Neural cell (in vitro differentiated cells): ENCODE results near the gene SH3RF1. TPM values are rescaled to one million over a fixed set of nuclear protein-coding genes. Genes with fewer than 3 reads are reported as not detected.

Source experiments
- H2AFZ ChIP-seq: fragments of 200-600, 300-800 bp; sonication (generic), shearing (Covaris generic); 2 replicates; pipeline ENCODE4 v1.6.0; 2014; ENCODE audit warnings: low read depth, mild to moderate bottlenecking, antibody characterized with exemption, low read length, moderate library complexity
- H3F3A ChIP-seq: fragments of 200-600 bp; shearing (Covaris generic); 2 replicates; pipeline ENCODE4 v1.6.1; 2016; ENCODE audit warnings: mild to moderate bottlenecking, moderate library complexity, mixed read lengths, antibody characterized with exemption, low read length; ENCODE audit not compliant: insufficient read depth, poor library complexity, severe bottlenecking
- H3K27ac ChIP-seq: fragments of 200-600, 300-800 bp; sonication (generic), shearing (Covaris generic); 2 replicates; pipeline ENCODE4 v1.5.1; 2014; ENCODE audit warnings: mild to moderate bottlenecking, low read length, moderate library complexity
- H3K27me3 ChIP-seq: fragments of 300-800, 200-600 bp; sonication (generic), shearing (Covaris generic); 2 replicates; pipeline ENCODE4 v1.6.0; 2014; ENCODE audit warnings: mild to moderate bottlenecking, low read depth, low read length, moderate library complexity; ENCODE audit not compliant: insufficient read depth
- H3K36me3 ChIP-seq: fragments of 300-800, 200-600 bp; sonication (generic), shearing (Covaris generic); 2 replicates; pipeline ENCODE4 v1.5.1; 2014; ENCODE audit warnings: mild to moderate bottlenecking, antibody characterized with exemption, low read length, moderate library complexity; ENCODE audit not compliant: insufficient read depth
- H3K4me2 ChIP-seq: fragments of 300-800, 200-600 bp; sonication (generic), shearing (Covaris generic); 2 replicates; pipeline ENCODE4 v1.6.0; 2014; ENCODE audit warnings: mild to moderate bottlenecking, low read length
- H3K4me3 ChIP-seq: fragments of 300-800, 200-600 bp; sonication (generic), shearing (Covaris generic); 2 replicates; pipeline ENCODE4 v1.5.1; 2014; ENCODE audit warnings: mild to moderate bottlenecking, low read length, moderate library complexity
- H3K79me2 ChIP-seq: fragments of 200-600 bp; shearing (Covaris generic); replicated peaks from 2 replicates; pipeline ENCODE4 v1.6.0; 2014; ENCODE audit warnings: mild to moderate bottlenecking, low read length, moderate library complexity; ENCODE audit not compliant: insufficient read depth
- H3K9ac ChIP-seq: fragments of 300-800, 200-600 bp; sonication (generic), shearing (Covaris generic); 2 replicates; pipeline ENCODE4 v1.6.1; 2016; ENCODE audit warnings: mild to moderate bottlenecking, low read length, mixed read lengths
- H3K9me2 ChIP-seq: fragments of 200-600 bp; shearing (Covaris generic); 2 replicates; pipeline ENCODE4 v1.6.1; 2016; ENCODE audit warnings: mild to moderate bottlenecking, low read length, mixed read lengths; ENCODE audit not compliant: insufficient read depth
- H3K9me3 ChIP-seq: fragments of 200-600, 300-800 bp; sonication (generic), shearing (Covaris generic); 2 replicates; pipeline ENCODE4 v1.6.1; 2016; ENCODE audit warnings: mild to moderate bottlenecking, mixed run types, low read length, moderate library complexity, mixed read lengths
- H4K20me1 ChIP-seq: fragments of 200-600 bp; shearing (Covaris generic); 2 replicates; pipeline ENCODE4 v1.6.1; 2016; ENCODE audit warnings: mild to moderate bottlenecking, mixed run types; ENCODE audit not compliant: insufficient read depth
- CTCF ChIP-seq: fragments of 450-650 bp; IDR thresholded peaks from 2 replicates; pipeline ENCODE4 v1.5.1; 2014; ENCODE audit warnings: antibody characterized with exemption, mild to moderate bottlenecking, moderate library complexity; ENCODE audit not compliant: poor library complexity, severe bottlenecking
- EP300 ChIP-seq: fragments of 450-650 bp; conservative IDR thresholded peaks from 2 replicates; pipeline ENCODE4 v1.6.1; 2014; ENCODE audit warnings: antibody characterized with exemption, mild to moderate bottlenecking, moderate library complexity; ENCODE audit not compliant: poor library complexity, severe bottlenecking
- EZH2 ChIP-seq: fragments of 200-600, 300-800 bp; shearing (Covaris generic), sonication (generic); IDR thresholded peaks from 2 replicates; pipeline ENCODE4 v1.6.1; 2014; ENCODE audit warnings: antibody characterized with exemption, low read length, borderline replicate concordance, mild to moderate bottlenecking; ENCODE audit not compliant: insufficient read depth, poor library complexity, severe bottlenecking
- MXI1 ChIP-seq: fragments of 450-650 bp; conservative IDR thresholded peaks from 2 replicates; pipeline ENCODE4 v1.6.1; 2014; ENCODE audit warnings: antibody characterized with exemption, mild to moderate bottlenecking; ENCODE audit not compliant: poor library complexity, severe bottlenecking
- POLR2AphosphoS5 ChIP-seq: IDR thresholded peaks from 2 replicates; pipeline ENCODE4 v1.6.1; 2012
- RAD21 ChIP-seq: fragments of 450-650 bp; conservative IDR thresholded peaks from 2 replicates; pipeline ENCODE4 v1.6.1; 2014; ENCODE audit warnings: antibody characterized with exemption, mild to moderate bottlenecking, moderate library complexity
- REST ChIP-seq: IDR thresholded peaks from 2 replicates; pipeline ENCODE4 v1.6.1; 2012; ENCODE audit warnings: borderline replicate concordance
- SMC3 ChIP-seq: fragments of 450-650 bp; conservative IDR thresholded peaks from 2 replicates; pipeline ENCODE4 v1.6.1; 2014; ENCODE audit warnings: antibody characterized with exemption, mild to moderate bottlenecking, moderate library complexity; ENCODE audit not compliant: poor library complexity
- TAF1 ChIP-seq: IDR thresholded peaks from 2 replicates; pipeline ENCODE4 v1.6.1; 2012; ENCODE audit warnings: low read depth
- polyA plus RNA-seq: library from polyadenylated mRNA; depleted of rRNA; stranded (reverse); fragments of >200 nt; gene quantifications from 2 replicates; pipeline ENCODE4 v1.2.3, GENCODE V29; 2014

Gene SH3RF1
- polyA plus RNA-seq, 1 donor from 2014 or later = 3.1 TPM

GRCh38 chr4:169044714-169045447 lies 225.9 kb downstream of the SH3RF1 start:
- Histone ChIP-seq H3F3A (no peaks in the 10 kb centered on the region), H3K27me3 (no peaks in the 10 kb centered on the region), H4K20me1 (no peaks in the 10 kb centered on the region), H3K4me3 (no peak overlapping the region), H3K36me3 (no peaks in the 10 kb centered on the region), H3K4me2 (no peak overlapping the region), H3K9ac (no peak overlapping the region), H3K27ac (no peak overlapping the region), H3K9me2 (no peaks in the 10 kb centered on the region), H3K79me2 (no peaks in the 10 kb centered on the region), H3K9me3 (no peaks in the 10 kb centered on the region), H2AFZ (no peak overlapping the region)
- TF ChIP-seq POLR2AphosphoS5 = no peak
- no peak for TF ChIP-seq SMC3
- TF ChIP-seq MXI1 = no peak
- no peak for TF ChIP-seq REST
- TF ChIP-seq EP300 = no peak
- no peak for TF ChIP-seq TAF1
- TF ChIP-seq RAD21 = no peak
- TF ChIP-seq CTCF = no peak
- no peak for TF ChIP-seq EZH2
